GM19351 (cell line): ENCODE measurements around the gene KIAA0319L.

Source experiments
- ATAC-seq: cut with Tn5 transposase; IDR thresholded peaks from one replicate; pipeline ENCODE4 v1.9.1; 2021; ENCODE audit warnings: mild to moderate bottlenecking, moderate library complexity; ENCODE audit not compliant: unreplicated experiment

The KIAA0319L gene

DNA sequence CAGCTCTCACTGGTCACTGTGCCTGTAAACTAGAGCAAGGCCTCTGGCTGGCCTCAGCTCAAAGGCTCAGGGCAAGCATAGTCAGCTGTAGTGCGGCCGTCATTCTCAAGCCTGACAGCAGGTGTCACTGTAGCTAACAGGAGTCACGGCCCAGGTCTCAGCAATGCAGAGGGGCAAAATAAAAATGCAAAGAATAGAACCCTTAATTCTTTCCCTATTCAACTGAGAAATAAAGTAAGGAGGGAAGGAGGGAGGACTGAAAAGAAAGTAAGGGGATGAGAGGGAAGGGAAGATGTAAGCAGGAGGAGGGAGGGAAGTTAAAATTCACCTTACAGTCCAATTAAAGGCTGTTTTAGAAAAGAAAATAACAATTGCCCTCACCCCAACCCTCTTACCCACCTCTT lies 106.1 kb downstream of the KIAA0319L start:
- ATAC-seq, result peak; percentile 45

- ATAC-seq, result no peak
Observed at GRCh38 chr1:35449334-35450008, 107.7 kb downstream of the KIAA0319L start.

- no peak for ATAC-seq
Observed at GRCh38 chr1:35448344-35448801, 108.8 kb downstream of the KIAA0319L start.

GRCh38 chr1:35447278-35447677 lies 109.9 kb downstream of the KIAA0319L start:
- ATAC-seq, result no peak

- ATAC-seq, result no peak
Observed at GRCh38 chr1:35444519-35444774, 112.8 kb downstream of the KIAA0319L start.

DNA sequence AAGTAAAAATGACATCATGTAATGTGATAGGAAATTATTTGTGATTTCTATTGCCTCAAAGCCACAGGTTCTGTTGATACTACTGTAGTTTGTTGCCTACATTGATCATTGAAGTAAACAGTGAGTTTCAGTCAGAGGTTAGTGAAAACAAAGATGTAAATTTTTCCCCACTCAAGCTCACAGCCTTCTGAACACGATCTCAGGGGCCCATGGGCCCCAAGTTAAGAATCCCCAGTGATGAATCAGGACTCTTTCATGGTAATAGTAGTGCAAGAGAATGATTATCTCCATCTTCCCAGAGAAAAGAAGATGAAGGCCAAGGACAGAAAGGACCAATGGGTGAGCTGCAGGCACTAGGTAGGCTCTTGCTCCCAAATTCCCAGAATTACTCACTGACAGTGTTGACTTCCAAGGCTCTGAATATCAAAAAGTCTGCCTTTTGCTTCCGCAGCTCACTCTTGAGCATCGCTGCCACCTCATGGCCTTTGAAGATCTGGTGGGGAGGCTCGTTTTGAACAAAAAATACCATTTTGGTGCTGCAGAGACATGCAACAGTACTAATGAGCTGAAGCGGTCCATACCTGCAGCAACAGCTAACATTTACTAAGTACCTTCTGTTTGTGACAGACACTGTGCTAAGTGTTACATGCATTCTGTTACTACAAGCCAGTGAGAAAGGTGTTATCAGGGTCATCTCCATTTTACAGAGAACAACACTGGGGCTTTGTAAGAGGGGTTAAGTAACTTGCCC lies 113.3 kb downstream of the KIAA0319L start:
- no peak for ATAC-seq

DNA sequence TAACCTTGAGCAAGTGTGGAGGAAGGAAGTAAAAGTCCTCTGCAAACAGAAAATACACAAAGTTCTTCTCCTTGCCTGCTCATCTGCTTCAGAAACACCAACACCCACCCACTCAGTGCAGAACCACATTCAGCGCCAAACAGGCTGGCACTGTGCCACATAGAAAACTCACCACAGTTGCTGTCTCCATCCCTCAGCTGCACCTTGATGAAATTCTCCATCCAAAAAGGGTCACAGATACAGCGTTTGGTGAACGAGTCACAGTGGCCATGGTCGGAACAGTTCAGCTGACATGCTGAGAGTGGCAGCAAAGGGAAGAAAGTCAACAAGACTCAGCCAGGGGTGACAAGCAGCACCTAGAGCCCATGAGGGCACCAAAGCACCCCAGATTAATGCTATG lies 114.5 kb downstream of the KIAA0319L start:
- ATAC-seq, result no peak

GRCh38 chr1:35441926-35442579 lies 115.2 kb downstream of the KIAA0319L start:
- ATAC-seq, result no peak

- ATAC-seq, result no peak
Observed at GRCh38 chr1:35439626-35440025, 117.6 kb downstream of the KIAA0319L start.

GRCh38 chr1:35437200-35437599 lies 120.0 kb downstream of the KIAA0319L start:
- no peak for ATAC-seq

- no peak for ATAC-seq
Observed at GRCh38 chr1:35436078-35436477, 121.1 kb downstream of the KIAA0319L start.

GRCh38 chr1:35434703-35435102 lies 122.5 kb downstream of the KIAA0319L start:
- ATAC-seq, result no peak

DNA sequence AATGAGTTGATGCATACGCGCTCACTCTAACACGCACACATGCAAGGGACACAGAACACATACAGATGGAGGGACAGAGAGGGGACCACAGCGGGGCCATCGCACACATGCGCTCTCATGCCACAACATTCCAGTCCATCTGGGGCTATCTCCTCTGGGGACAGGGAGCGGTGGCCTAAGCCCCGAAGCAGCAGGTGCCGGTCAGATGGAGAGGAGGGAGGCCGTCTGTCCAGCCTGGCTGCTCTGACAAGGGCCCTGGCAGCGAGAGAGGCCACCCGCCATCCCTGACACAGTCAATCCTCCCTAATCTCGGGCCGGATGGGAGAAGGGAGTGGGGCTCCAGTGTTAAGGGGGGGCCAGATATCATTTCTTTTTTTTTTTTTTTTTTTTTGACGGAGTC lies 123.5 kb downstream of the KIAA0319L start:
- ATAC-seq, result no peak

DNA sequence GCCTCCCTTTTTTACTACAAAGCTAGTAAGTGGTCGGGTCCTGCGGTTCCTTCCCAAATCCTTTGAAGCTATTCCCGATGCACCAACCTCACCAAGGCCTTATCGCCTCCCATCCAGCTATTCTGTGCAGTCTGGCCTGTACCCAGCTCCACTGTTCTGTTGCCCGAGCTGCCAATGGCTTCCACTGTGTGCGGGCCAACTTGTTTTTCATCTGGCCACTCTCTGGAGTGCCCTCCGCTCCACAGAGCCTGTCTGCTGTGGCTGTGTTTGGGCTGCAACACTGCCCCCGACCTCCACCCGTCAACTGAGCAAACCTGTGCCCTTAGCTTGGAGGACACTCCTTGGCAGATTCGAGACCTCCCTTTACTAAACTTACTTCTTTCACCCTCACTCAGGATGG lies 125.0 kb downstream of the KIAA0319L start:
- no peak for ATAC-seq

DNA sequence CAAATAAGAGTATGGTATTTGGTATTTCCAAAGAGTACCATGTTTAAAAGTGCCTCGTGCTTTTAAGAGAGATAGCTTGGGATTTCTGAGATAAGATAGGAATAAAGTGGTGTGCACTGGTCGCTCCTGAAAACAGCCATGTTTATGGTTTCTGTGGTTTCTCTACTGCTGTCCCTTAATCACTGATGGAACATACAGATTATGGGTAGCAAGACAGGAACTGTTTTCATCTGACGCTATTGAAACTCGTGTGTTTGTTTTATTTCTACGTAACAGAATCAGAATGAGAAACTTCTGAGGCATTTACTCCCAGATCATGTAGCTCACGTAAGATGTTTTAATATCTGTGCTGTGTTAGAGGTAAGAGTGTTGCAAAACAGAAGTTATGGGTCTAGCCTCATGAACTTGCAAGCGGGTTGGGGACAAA lies 126.0 kb downstream of the KIAA0319L start:
- no peak for ATAC-seq

- ATAC-seq, result no peak
Observed at GRCh38 chr1:35430762-35431161, 126.4 kb downstream of the KIAA0319L start.

DNA sequence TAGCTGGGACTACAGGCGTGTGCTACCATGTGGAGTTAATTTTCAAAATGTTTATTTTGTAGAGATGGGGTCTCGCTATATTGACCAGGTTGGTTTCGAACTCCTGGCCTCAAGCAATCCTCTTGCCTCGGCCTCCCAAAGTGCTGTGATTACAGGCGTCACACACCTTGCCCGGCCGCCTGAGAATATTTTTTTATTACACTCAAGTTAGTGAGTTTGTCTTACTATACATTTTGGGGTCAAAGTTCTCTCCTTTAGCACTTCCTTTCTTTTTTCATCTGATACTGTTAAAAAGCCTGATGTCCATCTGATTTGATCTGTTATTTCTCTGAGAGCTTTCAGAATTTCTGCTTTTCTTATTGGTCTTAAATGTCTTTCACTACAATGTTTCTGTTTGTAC lies 128.8 kb downstream of the KIAA0319L start:
- no peak for ATAC-seq

GRCh38 chr1:35426097-35426586 lies 131.1 kb downstream of the KIAA0319L start:
- no peak for ATAC-seq

DNA sequence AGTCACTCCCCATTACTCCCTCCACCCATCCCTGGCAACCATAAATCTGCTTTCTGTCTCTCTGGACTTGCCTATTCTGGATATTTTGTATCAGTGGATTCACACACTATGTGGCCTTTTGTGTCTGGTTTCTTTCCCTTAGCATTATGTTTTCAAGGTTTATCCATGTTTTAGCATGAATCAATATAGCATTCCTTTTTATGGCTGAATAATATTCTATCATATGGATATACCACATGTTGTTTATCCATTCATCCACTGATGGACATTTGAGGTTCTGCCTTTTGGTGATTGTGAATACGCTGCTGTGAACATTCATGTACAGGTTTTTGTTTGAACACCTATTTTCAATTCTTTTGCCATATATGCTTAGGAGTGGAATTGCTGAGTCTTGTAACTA lies 148.3 kb downstream of the KIAA0319L start:
- no peak for ATAC-seq

- ATAC-seq, result no peak
Observed at GRCh38 chr1:35407743-35408142, 149.5 kb downstream of the KIAA0319L start.

GRCh38 chr1:35406103-35406502 lies 151.1 kb downstream of the KIAA0319L start:
- no peak for ATAC-seq

DNA sequence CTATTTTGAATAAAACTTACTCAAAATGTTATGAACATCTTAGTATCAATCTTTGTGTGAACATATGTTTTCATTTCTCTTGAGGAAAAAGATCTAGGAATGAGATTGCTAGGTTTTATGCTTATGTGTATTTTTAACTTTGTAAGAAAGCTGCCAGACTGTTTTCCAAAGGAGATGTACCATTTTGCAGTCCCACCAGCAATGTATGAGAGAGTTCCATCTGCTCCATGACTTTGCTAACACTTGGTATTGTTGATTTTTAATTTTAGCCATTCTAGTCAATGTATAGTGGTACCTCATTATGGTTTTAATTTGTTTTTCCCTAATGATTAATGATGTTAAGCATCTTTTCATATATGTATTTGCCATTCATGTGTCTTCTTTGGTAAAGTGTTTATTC lies 156.2 kb downstream of the KIAA0319L start:
- ATAC-seq, result no peak
